ENCODE measurements around the gene HSD17B1.
A peak's percentile ranks its signal among the peaks of the same experiment; 100 is the strongest.

DNA sequence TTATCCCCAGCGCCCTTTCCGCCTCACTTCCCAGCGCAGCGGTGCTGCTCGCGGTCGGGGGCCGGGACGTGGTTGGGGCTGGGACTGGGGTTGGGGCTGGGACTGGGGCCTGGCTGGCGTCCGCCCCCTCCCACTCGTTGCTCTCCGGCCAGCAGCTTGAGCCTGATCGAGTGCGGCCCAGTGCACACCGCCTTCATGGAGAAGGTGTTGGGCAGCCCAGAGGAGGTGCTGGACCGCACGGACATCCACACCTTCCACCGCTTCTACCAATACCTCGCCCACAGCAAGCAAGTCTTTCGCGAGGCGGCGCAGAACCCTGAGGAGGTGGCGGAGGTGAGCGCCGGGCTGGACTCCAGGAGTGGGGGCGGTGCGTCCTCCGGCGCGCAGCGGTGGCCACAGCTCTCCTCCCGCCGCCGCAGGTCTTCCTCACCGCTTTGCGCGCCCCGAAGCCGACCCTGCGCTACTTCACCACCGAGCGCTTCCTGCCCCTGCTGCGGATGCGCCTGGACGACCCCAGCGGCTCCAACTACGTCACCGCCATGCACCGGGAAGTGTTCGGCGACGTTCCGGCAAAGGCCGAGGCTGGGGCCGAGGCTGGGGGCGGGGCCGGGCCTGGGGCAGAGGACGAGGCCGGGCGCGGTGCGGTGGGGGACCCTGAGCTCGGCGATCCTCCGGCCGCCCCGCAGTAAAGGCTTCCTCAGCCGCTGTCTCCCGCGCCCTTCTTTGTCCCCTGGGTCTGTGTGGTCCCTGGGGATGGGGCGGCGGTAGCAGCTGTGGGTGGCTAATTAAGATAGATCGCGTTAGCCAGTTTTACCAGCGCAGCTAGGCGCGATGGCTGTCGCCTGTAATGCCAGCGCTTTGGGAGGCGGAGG is 1.8 kb downstream of the HSD17B1 start:
- TF ChIP-seq, protein P1, sequence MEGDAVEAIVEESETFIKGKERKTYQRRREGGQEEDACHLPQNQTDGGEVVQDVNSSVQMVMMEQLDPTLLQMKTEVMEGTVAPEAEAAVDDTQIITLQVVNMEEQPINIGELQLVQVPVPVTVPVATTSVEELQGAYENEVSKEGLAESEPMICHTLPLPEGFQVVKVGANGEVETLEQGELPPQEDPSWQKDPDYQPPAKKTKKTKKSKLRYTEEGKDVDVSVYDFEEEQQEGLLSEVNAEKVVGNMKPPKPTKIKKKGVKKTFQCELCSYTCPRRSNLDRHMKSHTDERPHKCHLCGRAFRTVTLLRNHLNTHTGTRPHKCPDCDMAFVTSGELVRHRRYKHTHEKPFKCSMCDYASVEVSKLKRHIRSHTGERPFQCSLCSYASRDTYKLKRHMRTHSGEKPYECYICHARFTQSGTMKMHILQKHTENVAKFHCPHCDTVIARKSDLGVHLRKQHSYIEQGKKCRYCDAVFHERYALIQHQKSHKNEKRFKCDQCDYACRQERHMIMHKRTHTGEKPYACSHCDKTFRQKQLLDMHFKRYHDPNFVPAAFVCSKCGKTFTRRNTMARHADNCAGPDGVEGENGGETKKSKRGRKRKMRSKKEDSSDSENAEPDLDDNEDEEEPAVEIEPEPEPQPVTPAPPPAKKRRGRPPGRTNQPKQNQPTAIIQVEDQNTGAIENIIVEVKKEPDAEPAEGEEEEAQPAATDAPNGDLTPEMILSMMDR (IDR thresholded peaks at IDR 0.05), result no peak
- TF ChIP-seq POLR2AphosphoS5 (IDR thresholded peaks at IDR 0.05), result peak; percentile 84 to 92 (median 86)
- TF ChIP-seq POLR2A (IDR thresholded peaks at IDR 0.05), result peak; percentile 85

Data from breast epithelium (tissue), 3 donors.